Measurements from ENCODE around the gene USP34. TPM values are rescaled to one million over a fixed set of nuclear protein-coding genes. Genes with fewer than 3 reads are reported as not detected.

The USP34 gene
- total and polyA plus RNA-seq, 2 of the 4 experiments (the other 2 are of a cell fraction) = 34.7 to 128 TPM

DNA sequence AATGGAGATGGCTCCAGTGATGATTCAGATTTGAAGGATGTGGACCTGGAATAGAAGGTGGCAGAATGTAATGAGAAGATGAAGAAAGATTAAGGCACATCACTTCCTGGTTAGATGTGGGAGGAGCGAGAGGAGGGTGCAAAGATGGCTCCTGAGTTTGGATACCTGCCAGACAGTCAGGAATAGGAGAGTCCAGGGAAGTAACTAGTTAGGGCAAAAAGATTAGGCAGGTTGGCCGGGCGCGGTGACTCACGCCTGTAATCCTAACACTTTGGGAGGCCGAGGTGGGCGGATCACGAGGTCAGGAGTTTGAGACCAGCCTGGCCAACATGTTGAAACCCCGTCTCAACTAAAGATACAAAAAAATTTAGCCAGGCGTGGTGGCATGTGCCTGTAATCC lies 303.3 kb downstream of the USP34 start:
- Histone ChIP-seq H3K14ac (replicated peaks; ENCODE audit: low read depth, low read length) (no peak overlapping the region), H3K27ac (ENCODE audit: insufficient read depth, low read length) (no peak overlapping the region), H4K91ac (ENCODE audit: insufficient read depth, low read depth, low read length) (no peak overlapping the region), H3K18ac (ENCODE audit: low read depth, low read length) (no peak overlapping the region), H4K5ac (ENCODE audit: low read depth, low read length) (no peak overlapping the region), H3K56ac (ENCODE audit: extremely low read depth, insufficient read depth, low read length) (no peak overlapping the region), H3K9me3 (ENCODE audit: control insufficient read depth, insufficient read depth, low read length) (no peaks in the 10 kb centered on the region), H2BK5ac (ENCODE audit: low read depth, low read length, poor library complexity, severe bottlenecking) (no peak overlapping the region), H3K4me3 (ENCODE audit: insufficient read depth, low read depth, low read length) (no peak overlapping the region), H3K9ac (ENCODE audit: low read depth, low read length) (no peak overlapping the region), H3K79me1 (ENCODE audit: low read depth in 1 of 2, low read length in 2 of 2) (no peaks in the 10 kb centered on the region), H3K4me2 (ENCODE audit: low read depth, low read length) (no peak overlapping the region), H3K9me1 (ENCODE audit: insufficient read depth, low read length) (peaks cover 3% of the 10 kb centered on the region; the same call in 1 of the 2 replicates), H4K8ac (ENCODE audit: low read depth in 2 of 2, low read length in 2 of 2) (no peak overlapping the region), H3K4me1 (ENCODE audit: control insufficient read depth, insufficient read depth, low read length) (no peaks in the 10 kb centered on the region), H2BK15ac (ENCODE audit: low read depth, low read length) (no peak overlapping the region), H2AFZ (replicated peaks; ENCODE audit: low read length, poor library complexity) (no peak overlapping the region), H2BK20ac (ENCODE audit: low read depth, low read length) (no peak overlapping the region), H3K4ac (ENCODE audit: low read depth, low read length) (no peak overlapping the region), H3K27me3 (ENCODE audit: control insufficient read depth, insufficient read depth, low read length) (no peaks in the 10 kb centered on the region), H3K36me3 (ENCODE audit: control insufficient read depth, insufficient read depth, low read length) (peaks cover 12% of the 10 kb centered on the region), H2BK120ac (ENCODE audit: low read depth, low read length) (no peak overlapping the region), H2AK5ac (ENCODE audit: low read depth, low read length) (no peak overlapping the region), H3K23ac (ENCODE audit: low read depth, low read length) (no peak overlapping the region), H2AK9ac (replicated peaks; ENCODE audit: low read depth, low read length, poor library complexity) (no peak overlapping the region), H4K20me1 (ENCODE audit: insufficient read depth, low read length) (no peaks in the 10 kb centered on the region)
- TF ChIP-seq MAZ (IDR thresholded peaks at IDR 0.05; ENCODE audit: borderline replicate concordance, low read depth, low read length) = no peak
- TF ChIP-seq ELK1 (IDR thresholded peaks at IDR 0.05; ENCODE audit: borderline replicate concordance, low read depth, low read length) = no peak
- TF ChIP-seq POLR2A (IDR thresholded peaks at IDR 0.05; ENCODE audit: low read depth, low read length) = no peak
- TF ChIP-seq MAFK (IDR thresholded peaks at IDR 0.05; ENCODE audit: low read depth, low read length) = no peak
- TF ChIP-seq SMC3 (IDR thresholded peaks at IDR 0.05; ENCODE audit: low read depth, low read length) = no peak
- TF ChIP-seq CHD1 (IDR thresholded peaks at IDR 0.05; ENCODE audit: low read depth, low read length) = no peak
- no peak for TF ChIP-seq NFE2L2 (IDR thresholded peaks at IDR 0.05; ENCODE audit: low read depth, low read length)
- no peak for TF ChIP-seq CEBPB (IDR thresholded peaks at IDR 0.05; ENCODE audit: low read depth, low read length)
- no peak for TF ChIP-seq USF2 (IDR thresholded peaks at IDR 0.05; ENCODE audit: low read depth, low read length)
- TF ChIP-seq RFX5 (IDR thresholded peaks at IDR 0.05; ENCODE audit: low read depth, low read length) = no peak
- TF ChIP-seq, protein P1, sequence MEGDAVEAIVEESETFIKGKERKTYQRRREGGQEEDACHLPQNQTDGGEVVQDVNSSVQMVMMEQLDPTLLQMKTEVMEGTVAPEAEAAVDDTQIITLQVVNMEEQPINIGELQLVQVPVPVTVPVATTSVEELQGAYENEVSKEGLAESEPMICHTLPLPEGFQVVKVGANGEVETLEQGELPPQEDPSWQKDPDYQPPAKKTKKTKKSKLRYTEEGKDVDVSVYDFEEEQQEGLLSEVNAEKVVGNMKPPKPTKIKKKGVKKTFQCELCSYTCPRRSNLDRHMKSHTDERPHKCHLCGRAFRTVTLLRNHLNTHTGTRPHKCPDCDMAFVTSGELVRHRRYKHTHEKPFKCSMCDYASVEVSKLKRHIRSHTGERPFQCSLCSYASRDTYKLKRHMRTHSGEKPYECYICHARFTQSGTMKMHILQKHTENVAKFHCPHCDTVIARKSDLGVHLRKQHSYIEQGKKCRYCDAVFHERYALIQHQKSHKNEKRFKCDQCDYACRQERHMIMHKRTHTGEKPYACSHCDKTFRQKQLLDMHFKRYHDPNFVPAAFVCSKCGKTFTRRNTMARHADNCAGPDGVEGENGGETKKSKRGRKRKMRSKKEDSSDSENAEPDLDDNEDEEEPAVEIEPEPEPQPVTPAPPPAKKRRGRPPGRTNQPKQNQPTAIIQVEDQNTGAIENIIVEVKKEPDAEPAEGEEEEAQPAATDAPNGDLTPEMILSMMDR (conservative IDR thresholded peaks at IDR 0.05; ENCODE audit: low read depth, low read length) = no peak
- no peak for TF ChIP-seq MXI1 (IDR thresholded peaks at IDR 0.05; ENCODE audit: borderline replicate concordance, low read depth, low read length)
- TF ChIP-seq RAD21 (IDR thresholded peaks at IDR 0.05; ENCODE audit: low read length) = no peak
- TF ChIP-seq RCOR1 (IDR thresholded peaks at IDR 0.05; ENCODE audit: insufficient replicate concordance, low read length) = no peak
- TF ChIP-seq BHLHE40 (IDR thresholded peaks at IDR 0.05; ENCODE audit: low read depth, low read length) = no peak
- no peak for TF ChIP-seq FOS (IDR thresholded peaks at IDR 0.05; ENCODE audit: low read depth, low read length)
- 100% methylated on average over 7 of the region's 10 CpGs; no CpG with 5 or more reads in 1 of the 2 experiments for WGBS, 2 experiments (ENCODE audit: extremely low coverage in 2 of 2, insufficient read length in 1 of 2)
- CTCF ChIA-PET = no interaction called here
- POLR2A ChIA-PET (ENCODE audit: unreplicated experiment) = no interaction called here
- in situ Hi-C loops (cut with MboI; ENCODE audit: low sequenced_read_pairs) = no loop called here
- no peak for ATAC-seq (ENCODE audit: low read depth)
- no peak for DNase-seq
- intact Hi-C loops (cut with micrococcal nuclease) = no loop called here
- no TSS peak for BruUV-seq (replicated peaks)
- dilution Hi-C loops (cut with HindIII; ENCODE audit: low sequenced_read_pairs, unreplicated experiment) = no loop called here

Measured in IMR-90 (cell line).